Fibroblast of pulmonary artery (primary cell): ENCODE measurements around the gene CAND1.

Source experiments
- DNase-seq: peaks from one replicate; pipeline ENCODE4 v3.0.0-alpha.2; 2010; ENCODE audit warnings: low read depth
- H3K4me3 ChIP-seq: replicated peaks from 2 replicates; pipeline ENCODE4 v1.5.1; 2011; ENCODE audit warnings: low read depth, mild to moderate bottlenecking, control low read depth, low read length, moderate library complexity
- CTCF ChIP-seq: IDR thresholded peaks from 2 replicates; pipeline ENCODE4 v1.5.1; 2011; ENCODE audit warnings: mild to moderate bottlenecking, control low read depth, low read length, inconsistent platforms; ENCODE audit errors: missing control alignments

CAND1 gene

GRCh38 chr12:67268896-67269632 lies at the start of gene CAND1:
TSS of gene CAND1 (plus strand) at chr12:67269358. CDS start at chr12:67269718, 360 bp downstream.
- H3K4me3 ChIP-seq, result peak within 1 kb of the TSS; percentile 93
- DNase-seq, result peak; percentile 99
- TF ChIP-seq CTCF, result no peak

GRCh38 chr12:67220065-67220464 lies 49.1 kb upstream of the CAND1 start:
- no peak overlapping the region for H3K4me3 ChIP-seq
- DNase-seq, result no peak
- peak; percentile 5 for TF ChIP-seq CTCF

GRCh38 chr12:67222302-67222701 lies 46.9 kb upstream of the CAND1 start:
- peak; percentile 14 for DNase-seq
- TF ChIP-seq CTCF, result peak; percentile 32
- H3K4me3 ChIP-seq, result no peak overlapping the region

- no peak for DNase-seq
- TF ChIP-seq CTCF, result no peak
- no peak overlapping the region for H3K4me3 ChIP-seq
These were observed 45.9 kb upstream of the CAND1 start for GRCh38 chr12:67223225-67223624.

- no peak for TF ChIP-seq CTCF
- DNase-seq, result no peak
- H3K4me3 ChIP-seq, result no peak overlapping the region
These were observed 31.9 kb upstream of the CAND1 start for GRCh38 chr12:67237231-67237630.

- peak; percentile 4 for DNase-seq
- TF ChIP-seq CTCF, result no peak
- H3K4me3 ChIP-seq, result no peak overlapping the region
These were observed 30.1 kb upstream of the CAND1 start for GRCh38 chr12:67239061-67239460.

- TF ChIP-seq CTCF, result no peak
- H3K4me3 ChIP-seq, result no peak overlapping the region
- DNase-seq, result no peak
These were observed 27.7 kb upstream of the CAND1 start for GRCh38 chr12:67241482-67241881.
